HG02973 (cell line): Measurements from ENCODE around the gene UNC13A.

Source experiments
- ATAC-seq: cut with Tn5 transposase; IDR thresholded peaks from one replicate; pipeline ENCODE4 v1.9.1; 2021; ENCODE audit warnings: moderate library complexity; ENCODE audit not compliant: unreplicated experiment

UNC13A gene

GRCh38 chr19:17632577-17632976 lies 55.6 kb downstream of the UNC13A start:
- no peak for ATAC-seq

GRCh38 chr19:17629760-17630159 lies 58.4 kb downstream of the UNC13A start:
- no peak for ATAC-seq

- ATAC-seq: no peak
Measured at GRCh38 chr19:17627921-17628320, 60.2 kb downstream of the UNC13A start.

- no peak for ATAC-seq
Measured at GRCh38 chr19:17627161-17627560, 61.0 kb downstream of the UNC13A start.

- no peak for ATAC-seq
Measured at GRCh38 chr19:17626456-17627015, 61.6 kb downstream of the UNC13A start.

GRCh38 chr19:17625980-17626379 lies 62.2 kb downstream of the UNC13A start:
- ATAC-seq: no peak

GRCh38 chr19:17625043-17625442 lies 63.1 kb downstream of the UNC13A start:
- no peak for ATAC-seq

GRCh38 chr19:17624314-17624991 lies 63.7 kb downstream of the UNC13A start:
- ATAC-seq: no peak

- ATAC-seq: no peak
Measured at GRCh38 chr19:17623224-17623935, 64.8 kb downstream of the UNC13A start.

- no peak for ATAC-seq
Measured at GRCh38 chr19:17620696-17621095, 67.5 kb downstream of the UNC13A start.

GRCh38 chr19:17618936-17619335 lies 69.2 kb downstream of the UNC13A start:
- ATAC-seq: no peak

GRCh38 chr19:17618281-17618903 lies 69.8 kb downstream of the UNC13A start:
- ATAC-seq: no peak

GRCh38 chr19:17617807-17618192 lies 70.4 kb downstream of the UNC13A start:
- no peak for ATAC-seq

GRCh38 chr19:17616961-17617806 lies 71.0 kb downstream of the UNC13A start:
- ATAC-seq: no peak

- ATAC-seq: no peak
Measured at GRCh38 chr19:17616686-17616960, 71.5 kb downstream of the UNC13A start.

- ATAC-seq: no peak
Measured at GRCh38 chr19:17615889-17616685, 72.1 kb downstream of the UNC13A start.

- ATAC-seq: no peak
Measured at GRCh38 chr19:17614476-17614875, 73.7 kb downstream of the UNC13A start.

GRCh38 chr19:17611462-17612244 lies 76.5 kb downstream of the UNC13A start:
- no peak for ATAC-seq

GRCh38 chr19:17610384-17610783 lies 77.8 kb downstream of the UNC13A start:
- no peak for ATAC-seq

GRCh38 chr19:17607936-17608335 lies 80.2 kb downstream of the UNC13A start:
- ATAC-seq: no peak
